ENCODE measurements around the gene CLPTM1L. TPM values are rescaled to one million over a fixed set of nuclear protein-coding genes. Genes with fewer than 3 reads are reported as not detected.
A peak's percentile ranks its signal among the peaks of the same experiment; 100 is the strongest.

The CLPTM1L gene
- total RNA-seq, 3 donors from 2014 or later: 86.6 to 101 (median 97.6) TPM

- intact Hi-C loops (cut with DNase I, micrococcal nuclease): no loop called here
- no peak overlapping the region for H3K4me3 ChIP-seq
- TF ChIP-seq, protein P1, sequence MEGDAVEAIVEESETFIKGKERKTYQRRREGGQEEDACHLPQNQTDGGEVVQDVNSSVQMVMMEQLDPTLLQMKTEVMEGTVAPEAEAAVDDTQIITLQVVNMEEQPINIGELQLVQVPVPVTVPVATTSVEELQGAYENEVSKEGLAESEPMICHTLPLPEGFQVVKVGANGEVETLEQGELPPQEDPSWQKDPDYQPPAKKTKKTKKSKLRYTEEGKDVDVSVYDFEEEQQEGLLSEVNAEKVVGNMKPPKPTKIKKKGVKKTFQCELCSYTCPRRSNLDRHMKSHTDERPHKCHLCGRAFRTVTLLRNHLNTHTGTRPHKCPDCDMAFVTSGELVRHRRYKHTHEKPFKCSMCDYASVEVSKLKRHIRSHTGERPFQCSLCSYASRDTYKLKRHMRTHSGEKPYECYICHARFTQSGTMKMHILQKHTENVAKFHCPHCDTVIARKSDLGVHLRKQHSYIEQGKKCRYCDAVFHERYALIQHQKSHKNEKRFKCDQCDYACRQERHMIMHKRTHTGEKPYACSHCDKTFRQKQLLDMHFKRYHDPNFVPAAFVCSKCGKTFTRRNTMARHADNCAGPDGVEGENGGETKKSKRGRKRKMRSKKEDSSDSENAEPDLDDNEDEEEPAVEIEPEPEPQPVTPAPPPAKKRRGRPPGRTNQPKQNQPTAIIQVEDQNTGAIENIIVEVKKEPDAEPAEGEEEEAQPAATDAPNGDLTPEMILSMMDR (IDR thresholded peaks at IDR 0.05): no peak
- no peaks in the 10 kb centered on the region for H3K4me1 ChIP-seq (ENCODE audit: low read depth)
- no peak for ATAC-seq
- no peaks in the 10 kb centered on the region for H3K36me3 ChIP-seq (ENCODE audit: low read depth)
- DNase-seq: peak in 2 of 3 donors; percentile 15 to 31
- no peaks in the 10 kb centered on the region for H3K9me3 ChIP-seq
Measured at GRCh38 chr5:1280177-1281037, 64.5 kb downstream of the CLPTM1L start.

- intact Hi-C loops (cut with DNase I, micrococcal nuclease): no loop called here
- H3K9me3 ChIP-seq: no peaks in the 10 kb centered on the region
- TF ChIP-seq, protein P1 (IDR thresholded peaks at IDR 0.05): no peak
- no peak overlapping the region for H3K4me3 ChIP-seq
- H3K4me1 ChIP-seq (ENCODE audit: low read depth): no peaks in the 10 kb centered on the region
- DNase-seq: peak in 2 of 3 donors; percentile 6 to 43
- no peak for ATAC-seq
- no peaks in the 10 kb centered on the region for H3K36me3 ChIP-seq (ENCODE audit: low read depth)
Measured at GRCh38 chr5:1279443-1280151, 65.3 kb downstream of the CLPTM1L start.

DNA sequence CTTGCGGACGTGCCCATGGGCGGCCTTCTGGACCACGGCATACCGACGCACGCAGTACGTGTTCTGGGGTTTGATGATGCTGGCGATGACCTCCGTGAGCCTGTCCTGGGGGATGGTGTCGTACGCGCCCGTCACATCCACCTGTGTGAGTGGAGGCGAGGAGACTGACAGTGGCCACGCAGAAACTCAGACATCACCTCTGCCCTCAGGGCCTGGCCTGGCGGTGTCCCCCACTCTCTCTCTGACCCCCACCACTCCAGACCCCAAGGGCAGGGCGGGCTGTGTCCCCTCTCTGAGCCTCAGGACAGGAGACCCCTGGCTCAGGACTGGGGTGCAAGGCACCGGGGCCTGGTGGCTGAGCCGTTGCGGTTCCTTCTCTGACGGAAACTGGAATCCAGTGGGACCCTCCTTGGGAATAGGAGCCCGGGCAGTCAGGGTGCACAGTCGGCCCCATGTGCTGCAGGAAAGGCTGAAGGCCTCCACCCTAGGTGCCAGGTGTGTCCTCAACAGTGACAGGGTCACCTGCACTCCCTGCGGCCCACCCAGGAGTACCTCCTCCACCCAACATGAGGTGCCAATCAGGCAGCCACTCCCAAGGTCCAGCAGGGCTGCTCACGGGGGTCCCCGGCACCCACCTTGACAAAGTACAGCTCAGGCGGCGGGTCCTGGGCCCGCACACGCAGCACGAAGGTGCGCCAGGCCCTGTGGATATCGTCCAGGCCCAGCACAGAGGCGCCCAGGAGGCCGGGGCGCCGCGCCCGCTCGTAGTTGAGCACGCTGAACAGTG, 66.0 kb downstream of the CLPTM1L start:
- intact Hi-C loops (cut with DNase I, micrococcal nuclease): no loop called here
- H3K9me3 ChIP-seq: no peaks in the 10 kb centered on the region
- H3K4me1 ChIP-seq (ENCODE audit: low read depth): no peaks in the 10 kb centered on the region
- TF ChIP-seq, protein P1 (IDR thresholded peaks at IDR 0.05): no peak
- H3K36me3 ChIP-seq (ENCODE audit: low read depth): no peaks in the 10 kb centered on the region
- no peak overlapping the region for H3K4me3 ChIP-seq
- ATAC-seq (no peak), DNase-seq (peak in 2 of 3 donors; percentile 13 to 34)

DNA sequence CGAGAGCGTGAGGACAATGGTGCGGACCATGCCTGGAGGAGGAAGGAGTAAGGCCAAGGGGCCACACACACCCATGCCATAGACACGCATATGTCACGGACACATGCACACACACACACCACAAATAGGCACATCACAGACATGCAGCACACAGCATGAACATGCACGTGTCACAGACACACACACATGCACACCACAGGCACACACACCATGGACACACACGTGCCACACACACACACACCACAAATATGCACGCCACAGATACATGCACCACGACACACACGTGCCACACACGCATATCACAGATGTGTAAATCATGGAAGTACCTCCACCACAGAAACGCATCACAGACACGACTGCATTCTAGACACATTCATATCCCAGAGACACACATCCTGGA, 66.7 kb downstream of the CLPTM1L start:
- no peak for ATAC-seq
- intact Hi-C loops (cut with DNase I, micrococcal nuclease): no loop called here
- Histone ChIP-seq H3K4me1 (ENCODE audit: low read depth) (no peaks in the 10 kb centered on the region), H3K9me3 (no peaks in the 10 kb centered on the region), H3K36me3 (ENCODE audit: low read depth) (no peaks in the 10 kb centered on the region), H3K4me3 (no peak overlapping the region)
- TF ChIP-seq, protein P1 (IDR thresholded peaks at IDR 0.05): no peak
- DNase-seq: no peak

GRCh38 chr5:1277781-1278180, 67.1 kb downstream of the CLPTM1L start:
- TF ChIP-seq, protein P1 (IDR thresholded peaks at IDR 0.05): no peak
- intact Hi-C loops (cut with DNase I, micrococcal nuclease): no loop called here
- ATAC-seq (no peak), DNase-seq (peak in 1 of 3 donors; percentile 31)
- no peak overlapping the region for H3K4me3 ChIP-seq
- no peaks in the 10 kb centered on the region for H3K9me3 ChIP-seq
- H3K4me1 ChIP-seq (ENCODE audit: low read depth): no peaks in the 10 kb centered on the region
- H3K36me3 ChIP-seq (ENCODE audit: low read depth): no peaks in the 10 kb centered on the region

Data from mucosa of descending colon (tissue), 3 donors.